Amniotic stem cell (primary cell): ENCODE measurements around the gene YAE1.

ENCODE experiments used
- DNase-seq: peaks from one replicate; lab custom pipeline; 2025; lab: John Stamatoyannopoulos, UW

YAE1 gene

GRCh38 chr7:39608278-39608677, 42.1 kb downstream of the YAE1 start:
- DNase-seq: no peak

DNA sequence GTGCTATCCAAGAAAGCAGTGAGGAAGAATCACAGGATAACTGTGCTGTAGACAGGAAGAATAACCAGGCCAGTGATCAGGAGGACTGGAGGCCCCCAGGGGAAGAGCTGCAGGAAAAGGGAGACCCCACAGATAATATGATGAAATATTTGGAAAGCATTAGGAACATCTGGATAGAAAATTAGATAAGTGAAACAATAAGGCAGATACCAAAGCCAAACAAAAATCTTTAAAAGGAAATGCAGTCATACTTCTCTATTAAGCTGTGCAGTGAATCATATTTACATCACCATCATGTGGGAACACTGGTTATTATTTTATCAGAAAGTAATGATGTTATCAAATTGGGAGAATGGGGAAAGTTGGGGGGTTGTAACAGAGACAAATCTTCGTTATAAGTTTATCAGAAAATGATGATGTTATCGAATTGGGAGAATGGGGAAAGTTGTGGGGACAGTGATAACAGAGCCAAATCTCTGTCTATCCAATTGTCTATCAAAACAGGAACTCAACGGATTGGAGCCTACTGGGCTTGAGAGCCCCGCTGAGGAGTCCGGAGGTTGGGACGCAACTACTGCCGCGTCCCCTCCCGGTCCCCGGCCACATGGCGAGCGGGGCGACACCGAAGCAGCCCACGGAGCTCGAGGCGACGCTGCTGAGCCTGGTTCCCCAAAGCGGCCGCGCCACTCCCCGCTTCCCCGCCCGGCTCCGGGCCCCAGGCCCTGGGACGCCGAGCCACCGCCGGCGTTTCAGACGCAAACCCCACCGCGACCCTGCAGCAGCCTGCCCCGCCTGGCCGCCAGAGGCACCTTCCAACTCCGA, 43.1 kb downstream of the YAE1 start:
- no peak for DNase-seq

DNA sequence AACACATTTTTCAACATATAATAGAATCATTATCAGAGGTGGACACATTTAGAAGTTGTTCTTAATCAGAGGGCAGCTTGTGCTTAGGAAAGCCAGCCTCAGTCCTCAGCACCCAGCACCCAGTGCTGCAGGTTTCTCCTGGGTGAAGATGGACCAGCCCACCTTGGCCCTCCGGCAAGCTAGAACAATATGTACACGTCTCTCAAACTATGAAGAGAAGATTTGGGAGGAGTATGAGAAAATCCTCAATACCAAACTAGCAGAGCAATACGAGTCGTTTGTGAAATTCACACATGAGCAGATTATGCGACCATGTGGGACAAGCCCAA, 43.7 kb downstream of the YAE1 start:
- no peak for DNase-seq

- DNase-seq: no peak
Measured at GRCh38 chr7:39613577-39613976, 47.4 kb downstream of the YAE1 start.

- DNase-seq: no peak
Measured at GRCh38 chr7:39614299-39614698, 48.1 kb downstream of the YAE1 start.

DNA sequence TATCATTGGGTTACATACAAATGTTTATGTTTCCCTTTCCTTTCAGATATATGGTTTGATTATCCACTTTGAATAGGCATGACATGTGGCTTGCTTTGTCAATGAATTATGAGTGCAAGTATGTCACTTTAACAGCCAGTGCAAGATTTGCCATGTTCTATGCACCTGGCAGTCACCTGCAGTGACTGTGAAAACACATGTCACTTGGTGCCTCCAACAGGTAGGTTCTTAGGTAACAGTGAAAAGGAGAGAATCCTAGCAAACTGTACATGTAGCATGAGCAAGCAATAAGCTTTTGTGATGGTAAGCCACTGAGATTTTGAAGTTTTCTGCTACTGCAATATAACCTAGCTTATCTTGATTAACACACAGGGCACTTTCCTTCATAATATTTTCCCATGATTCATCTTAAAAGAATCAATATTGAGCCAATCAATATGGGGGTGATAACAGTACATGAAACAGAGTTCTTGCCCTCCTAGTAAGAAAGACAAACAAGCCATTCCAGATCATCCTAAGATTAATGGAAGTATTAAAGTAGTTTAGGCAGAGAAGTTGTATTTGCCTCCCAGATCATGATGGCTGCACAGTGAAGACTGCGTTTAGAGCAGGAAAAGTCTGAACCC, 49.3 kb downstream of the YAE1 start:
- DNase-seq: no peak

GRCh38 chr7:39616138-39616537, 49.9 kb downstream of the YAE1 start:
- no peak for DNase-seq

DNA sequence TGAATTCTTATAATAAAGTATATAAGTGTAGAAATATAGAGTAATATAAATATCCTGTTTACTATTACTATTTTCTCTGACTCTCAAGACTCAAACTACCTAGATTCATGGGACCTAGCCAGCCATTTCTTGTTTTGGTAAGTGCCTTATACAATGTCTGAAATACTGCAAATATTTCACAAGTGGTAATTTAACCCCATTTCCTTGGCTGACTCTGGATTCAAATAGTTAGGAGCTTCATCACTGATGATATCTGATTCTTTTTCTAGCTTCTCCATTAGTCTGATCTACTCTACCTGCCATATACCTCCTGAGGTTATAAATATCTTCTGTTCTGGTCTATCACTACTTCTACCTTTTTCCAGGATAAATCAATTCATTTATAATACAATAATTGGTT, 50.8 kb downstream of the YAE1 start:
- no peak for DNase-seq

GRCh38 chr7:39618868-39619267, 52.7 kb downstream of the YAE1 start:
- DNase-seq: no peak

DNA sequence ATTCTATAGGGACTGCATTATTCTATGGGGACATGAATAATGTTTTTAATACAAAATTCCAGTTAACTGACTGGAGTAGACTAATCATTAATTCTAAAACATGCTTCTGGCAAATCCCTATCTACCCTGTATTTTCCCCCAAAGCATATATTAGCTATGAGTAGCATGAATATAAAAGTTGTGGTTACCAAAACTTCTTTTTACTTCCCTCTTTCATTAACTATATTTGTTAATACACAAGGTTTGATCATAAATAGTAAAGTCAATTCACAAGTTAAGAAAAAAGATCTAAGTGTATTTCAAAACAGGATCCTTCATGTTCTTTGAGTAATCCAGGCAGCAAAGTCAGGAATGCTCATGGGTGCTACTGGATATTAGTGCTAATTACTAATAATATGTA, 54.3 kb downstream of the YAE1 start:
- no peak for DNase-seq

- DNase-seq: peak; percentile 60
Measured at GRCh38 chr7:39621261-39621660, 55.1 kb downstream of the YAE1 start.

- DNase-seq: no peak
Measured at GRCh38 chr7:39621784-39622411, 55.7 kb downstream of the YAE1 start.
